ENCODE results near the gene E2F4.

DNA sequence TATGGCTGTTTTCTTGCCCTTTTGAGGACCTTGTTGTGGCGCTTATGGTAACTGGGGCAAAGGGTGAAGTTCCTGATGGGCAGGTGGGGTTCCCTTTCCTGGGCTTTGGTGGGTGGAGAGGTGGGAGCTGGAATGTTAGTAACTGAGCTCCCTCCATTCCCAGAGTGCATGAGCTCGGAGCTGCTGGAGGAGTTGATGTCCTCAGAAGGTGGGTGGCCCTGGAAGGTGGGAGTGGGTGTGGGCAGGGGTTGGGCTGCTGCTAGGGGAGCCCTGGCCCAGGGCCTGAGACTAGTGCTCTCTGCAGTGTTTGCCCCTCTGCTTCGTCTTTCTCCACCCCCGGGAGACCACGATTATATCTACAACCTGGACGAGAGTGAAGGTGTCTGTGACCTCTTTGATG lies 5.7 kb downstream of the E2F4 start:
- TF ChIP-seq, protein P1, sequence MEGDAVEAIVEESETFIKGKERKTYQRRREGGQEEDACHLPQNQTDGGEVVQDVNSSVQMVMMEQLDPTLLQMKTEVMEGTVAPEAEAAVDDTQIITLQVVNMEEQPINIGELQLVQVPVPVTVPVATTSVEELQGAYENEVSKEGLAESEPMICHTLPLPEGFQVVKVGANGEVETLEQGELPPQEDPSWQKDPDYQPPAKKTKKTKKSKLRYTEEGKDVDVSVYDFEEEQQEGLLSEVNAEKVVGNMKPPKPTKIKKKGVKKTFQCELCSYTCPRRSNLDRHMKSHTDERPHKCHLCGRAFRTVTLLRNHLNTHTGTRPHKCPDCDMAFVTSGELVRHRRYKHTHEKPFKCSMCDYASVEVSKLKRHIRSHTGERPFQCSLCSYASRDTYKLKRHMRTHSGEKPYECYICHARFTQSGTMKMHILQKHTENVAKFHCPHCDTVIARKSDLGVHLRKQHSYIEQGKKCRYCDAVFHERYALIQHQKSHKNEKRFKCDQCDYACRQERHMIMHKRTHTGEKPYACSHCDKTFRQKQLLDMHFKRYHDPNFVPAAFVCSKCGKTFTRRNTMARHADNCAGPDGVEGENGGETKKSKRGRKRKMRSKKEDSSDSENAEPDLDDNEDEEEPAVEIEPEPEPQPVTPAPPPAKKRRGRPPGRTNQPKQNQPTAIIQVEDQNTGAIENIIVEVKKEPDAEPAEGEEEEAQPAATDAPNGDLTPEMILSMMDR (IDR thresholded peaks at IDR 0.05): no peak
- TF ChIP-seq EZH2 (IDR thresholded peaks at IDR 0.05; ENCODE audit: borderline replicate concordance, insufficient read depth, low read depth, low read length, poor library complexity, severe bottlenecking): no peak
